ENCODE results near the gene LAPTM5.

- TF ChIP-seq CTCF (IDR thresholded peaks at IDR 0.05) (no peak), POLR2A (IDR thresholded peaks at IDR 0.05) (no peak), EP300 (IDR thresholded peaks at IDR 0.05) (no peak), POLR2AphosphoS5 (IDR thresholded peaks at IDR 0.05) (no peak)
Observed at GRCh38 chr1:30768159-30768829, 10.7 kb upstream of the LAPTM5 start.

Measured in upper lobe of left lung (tissue), 4 donors.